Hematopoietic multipotent progenitor cell treated with erythropoietin and hydrocortisone succinate and interleukin-3 and kit ligand, for 8 days (in vitro differentiated cells): ENCODE measurements around the gene CBX3.
A peak's percentile ranks its signal among the peaks of the same experiment; 100 is the strongest.
"Not testable (repeated sequence)": the region's sequence is repeated elsewhere in the genome, so short reads cannot be mapped to it uniquely, and the experiment has no call there.

Experiments
- DNase-seq: peaks from one replicate; pipeline ENCODE4 v3.0.0-alpha.2; 2015

The CBX3 gene

DNA sequence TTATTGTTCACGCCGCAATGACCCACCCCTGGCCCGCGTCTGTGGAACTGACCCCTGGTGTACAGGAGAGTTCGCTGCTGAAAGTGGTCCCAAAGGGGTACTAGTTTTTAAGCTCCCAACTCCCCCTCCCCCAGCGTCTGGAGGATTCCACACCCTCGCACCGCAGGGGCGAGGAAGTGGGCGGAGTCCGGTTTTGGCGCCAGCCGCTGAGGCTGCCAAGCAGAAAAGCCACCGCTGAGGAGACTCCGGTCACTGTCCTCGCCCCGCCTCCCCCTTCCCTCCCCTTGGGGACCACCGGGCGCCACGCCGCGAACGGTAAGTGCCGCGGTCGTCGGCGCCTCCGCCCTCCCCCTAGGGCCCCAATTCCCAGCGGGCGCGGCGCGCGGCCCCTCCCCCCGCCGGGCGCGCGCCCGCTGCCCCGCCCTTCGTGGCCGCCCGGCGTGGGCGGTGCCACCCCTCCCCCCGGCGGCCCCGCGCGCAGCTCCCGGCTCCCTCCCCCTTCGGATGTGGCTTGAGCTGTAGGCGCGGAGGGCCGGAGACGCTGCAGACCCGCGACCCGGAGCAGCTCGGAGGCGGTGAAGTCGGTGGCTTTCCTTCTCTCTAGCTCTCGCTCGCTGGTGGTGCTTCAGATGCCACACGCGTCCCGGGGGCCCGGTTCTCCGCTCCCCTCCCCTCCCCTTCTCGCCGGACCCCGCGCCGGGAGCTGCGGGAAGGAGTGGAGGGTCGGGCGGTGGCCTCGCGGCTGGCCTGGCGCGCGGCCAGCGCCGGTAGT lies at the start of gene CBX3:
TSS of gene CBX3 (plus strand) at position 499 of the 772 bp plus-strand sequence. CDS start 1,254 bp downstream, outside the sequence.
- peak; percentile 93 for DNase-seq

DNA sequence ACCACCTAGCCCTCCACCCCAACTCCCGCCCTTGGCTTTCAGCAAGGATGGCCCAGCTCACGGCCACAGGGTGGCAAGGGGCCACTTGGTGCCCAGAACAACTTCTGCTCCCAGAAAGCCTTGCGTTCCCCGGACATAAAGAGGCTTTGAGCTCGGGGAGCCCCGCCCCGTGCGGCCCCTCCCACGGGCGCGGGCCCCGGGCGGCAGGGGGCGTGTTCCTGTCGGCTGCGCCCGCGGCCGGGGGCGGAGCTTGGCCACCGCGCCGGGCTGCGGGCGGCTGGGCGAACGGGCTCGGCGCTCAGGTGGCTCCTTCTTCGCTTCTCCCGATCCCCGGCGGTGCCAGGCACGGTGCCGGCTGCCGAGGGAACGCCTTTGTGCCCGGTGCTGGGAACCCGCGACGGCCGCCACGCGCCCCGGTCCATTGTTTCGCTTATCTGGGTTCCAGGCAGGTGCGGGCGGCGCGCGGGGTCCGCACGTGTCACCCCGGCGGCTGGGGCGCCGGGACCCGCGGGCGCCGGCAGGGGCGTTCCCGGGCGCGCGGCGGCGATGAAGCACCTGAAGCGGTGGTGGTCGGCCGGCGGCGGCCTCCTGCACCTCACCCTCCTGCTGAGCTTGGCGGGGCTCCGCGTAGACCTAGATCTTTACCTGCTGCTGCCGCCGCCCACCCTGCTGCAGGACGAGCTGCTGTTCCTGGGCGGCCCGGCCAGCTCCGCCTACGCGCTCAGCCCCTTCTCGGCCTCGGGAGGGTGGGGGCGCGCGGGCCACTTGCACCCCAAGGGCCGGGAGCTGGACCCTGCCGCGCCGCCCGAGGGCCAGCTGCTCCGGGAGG lies 49.4 kb upstream of the CBX3 start, which contains the start of gene NFE2L3:
TSS of gene NFE2L3 (plus strand) at position 246 of the 829 bp plus-strand sequence. CDS start at position 547, 301 bp downstream.
- peak; percentile 90 for DNase-seq

- not testable (repeated sequence) for DNase-seq
These were observed 48.7 kb upstream of the CBX3 start for GRCh38 chr7:26152782-26153240.

DNA sequence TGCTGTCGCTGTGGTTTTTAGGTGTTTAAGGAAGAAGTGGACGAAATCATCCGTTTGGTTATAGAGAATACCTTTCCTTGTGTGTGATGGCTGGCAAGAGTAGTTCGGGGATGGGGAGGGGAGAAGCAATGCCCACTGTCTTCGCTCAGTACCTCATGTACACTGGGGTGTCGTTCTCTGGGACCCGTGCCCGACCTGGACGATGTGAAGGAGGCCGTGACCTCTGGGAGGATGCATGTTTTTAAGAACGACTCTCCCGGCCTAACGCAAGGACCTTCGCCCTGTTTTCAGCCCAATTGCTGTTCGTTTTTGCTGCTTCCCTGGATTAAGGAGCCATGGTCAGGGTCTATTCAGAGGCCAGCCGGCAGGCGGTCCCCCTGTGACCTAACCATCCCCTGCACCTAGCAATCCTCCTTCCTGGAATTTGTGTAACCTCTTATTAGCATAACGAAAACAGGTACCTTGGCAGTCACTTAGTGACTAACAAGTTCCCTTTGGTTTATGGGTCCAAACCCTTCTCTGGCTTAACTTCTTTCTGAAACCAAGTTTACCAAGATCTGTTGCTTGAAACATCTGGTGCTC lies 48.2 kb upstream of the CBX3 start:
- peak; percentile 27 for DNase-seq

DNA sequence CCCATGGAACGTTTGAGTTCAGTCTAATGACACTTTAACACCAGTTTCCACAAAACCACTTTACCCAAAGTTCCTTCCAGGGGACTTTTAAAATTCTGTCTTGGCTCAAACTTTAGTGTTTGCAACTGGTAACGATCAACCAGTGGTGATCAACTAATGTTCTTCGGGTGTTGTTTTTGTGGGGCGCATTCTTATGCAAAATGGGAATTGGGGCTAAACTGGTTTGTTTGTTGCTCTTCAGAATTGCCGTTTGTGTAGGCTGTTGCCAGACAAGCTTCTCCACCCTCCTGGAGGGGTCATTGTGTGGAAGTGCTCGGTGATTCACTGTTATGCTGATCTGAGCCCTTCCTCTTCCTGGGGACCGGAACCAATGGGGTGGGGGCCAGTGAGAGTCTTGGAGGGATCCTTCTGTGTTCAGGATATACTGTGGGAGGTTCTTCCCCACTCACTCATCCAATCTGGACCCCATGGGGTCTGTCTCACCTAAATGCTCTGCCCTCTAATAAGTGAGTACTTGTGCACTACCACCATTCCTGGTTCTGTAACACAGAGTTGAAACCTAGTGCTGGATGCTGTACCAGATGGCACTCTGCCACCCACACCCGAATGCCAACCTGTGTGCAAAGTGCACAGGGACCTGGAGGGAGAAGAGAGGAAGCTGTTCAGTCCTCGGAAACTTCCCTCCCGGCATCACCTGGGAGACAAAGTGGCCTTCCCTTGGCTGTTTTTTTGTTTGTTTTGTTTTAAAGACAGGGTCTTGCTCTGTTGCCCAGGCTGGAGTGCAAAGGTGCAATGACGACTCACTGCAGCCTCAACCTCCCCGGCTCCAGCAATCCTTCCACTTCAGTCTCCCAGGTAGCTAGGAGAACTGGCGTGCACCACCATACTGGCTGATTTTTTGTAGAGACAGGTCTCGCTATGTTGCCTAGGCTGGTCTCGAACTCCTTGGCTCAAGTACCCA lies 47.4 kb upstream of the CBX3 start:
- DNase-seq: peak; percentile 48

- peak; percentile 21 for DNase-seq
These were observed 45.8 kb upstream of the CBX3 start for GRCh38 chr7:26155531-26156375.

DNA sequence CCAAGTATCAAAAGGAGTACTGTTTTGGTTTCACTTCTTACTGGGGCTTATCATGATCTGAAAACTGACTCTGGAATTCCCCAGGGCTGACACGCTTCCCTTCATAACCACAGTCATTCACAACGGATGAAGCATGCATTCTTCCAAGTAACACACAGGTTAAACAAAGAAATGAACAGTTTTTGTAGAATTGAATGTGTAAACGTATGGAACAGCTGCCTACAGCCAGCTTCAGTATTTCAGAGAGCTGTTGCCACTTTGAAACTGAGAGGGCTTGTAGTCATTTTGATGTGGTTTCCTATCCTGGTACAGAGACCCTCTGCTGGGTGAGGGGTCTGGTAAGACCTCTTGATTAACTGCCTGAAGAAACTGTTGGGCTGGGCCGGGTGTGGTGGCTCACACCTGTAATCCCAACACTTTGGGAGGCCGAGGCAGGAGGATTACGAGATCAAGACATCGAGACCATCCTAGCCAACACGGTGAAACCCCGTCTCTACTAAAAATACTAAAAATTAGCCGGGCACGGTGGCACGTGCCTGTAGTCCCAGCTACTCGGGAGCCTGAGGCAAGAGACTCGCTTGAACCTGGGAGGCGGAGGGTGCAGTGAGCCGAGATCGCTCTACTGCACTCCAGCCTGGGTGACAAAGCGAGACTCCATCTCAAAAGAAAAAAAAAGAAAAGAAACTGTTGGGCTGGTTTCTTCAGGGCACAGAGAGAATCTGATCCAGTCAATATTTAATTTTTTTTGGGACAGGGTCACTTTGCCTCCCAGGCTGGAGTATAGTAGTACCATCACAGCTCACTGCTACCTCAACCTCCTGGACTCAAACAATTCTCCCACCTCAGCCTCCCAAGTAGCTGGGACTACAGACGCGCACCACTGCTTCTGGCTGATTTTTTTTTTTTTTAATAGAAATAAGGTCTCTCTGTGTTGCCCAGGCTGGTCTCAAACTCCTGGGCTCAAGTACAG lies 44.8 kb upstream of the CBX3 start:
- peak; percentile 51 for DNase-seq

- no peak for DNase-seq
These were observed 43.9 kb upstream of the CBX3 start for GRCh38 chr7:26157520-26158105.

DNA sequence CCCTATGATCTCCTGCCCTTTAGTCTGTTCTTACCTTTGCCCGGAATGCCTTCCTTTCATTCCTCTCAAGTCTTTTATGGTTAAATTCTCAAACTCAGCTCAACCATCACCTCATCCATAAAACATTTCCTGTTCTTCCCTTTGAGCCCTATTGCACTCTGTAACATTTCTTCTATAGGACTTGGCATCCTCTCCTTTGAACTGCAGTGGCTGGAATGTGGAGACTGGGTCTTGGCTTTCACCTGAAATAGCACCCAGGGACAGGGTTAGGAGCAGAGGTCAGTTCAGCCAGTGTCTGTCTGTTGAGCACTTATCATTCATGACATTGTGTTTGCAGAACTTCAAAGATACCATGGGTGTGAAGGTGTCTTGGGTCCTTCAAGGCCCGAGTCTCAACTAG lies 42.3 kb upstream of the CBX3 start:
- DNase-seq: peak; percentile 57

DNA sequence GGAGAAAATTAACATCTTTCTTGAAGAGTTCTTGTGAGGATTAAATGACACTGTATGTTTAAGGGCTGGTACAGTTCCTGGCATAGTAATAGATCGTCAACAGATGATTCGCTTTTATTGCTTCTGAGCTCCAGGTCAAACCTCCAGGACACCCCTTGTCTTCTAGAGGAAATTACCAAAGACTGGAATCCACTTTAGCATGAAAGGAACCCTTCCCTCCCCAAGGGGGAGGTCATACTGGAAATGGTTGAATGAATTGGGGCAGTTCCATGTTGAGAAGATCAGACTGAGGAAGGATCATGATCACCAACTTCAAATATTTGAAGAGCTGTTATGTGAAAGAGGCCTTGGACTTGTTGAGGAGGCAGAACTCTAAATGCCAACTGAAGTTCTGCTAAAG lies 40.6 kb upstream of the CBX3 start:
- no peak for DNase-seq

- DNase-seq: no peak
These were observed 39.1 kb upstream of the CBX3 start for GRCh38 chr7:26162431-26162830.

- not testable (repeated sequence) for DNase-seq
These were observed 37.7 kb upstream of the CBX3 start for GRCh38 chr7:26163804-26164203.

DNA sequence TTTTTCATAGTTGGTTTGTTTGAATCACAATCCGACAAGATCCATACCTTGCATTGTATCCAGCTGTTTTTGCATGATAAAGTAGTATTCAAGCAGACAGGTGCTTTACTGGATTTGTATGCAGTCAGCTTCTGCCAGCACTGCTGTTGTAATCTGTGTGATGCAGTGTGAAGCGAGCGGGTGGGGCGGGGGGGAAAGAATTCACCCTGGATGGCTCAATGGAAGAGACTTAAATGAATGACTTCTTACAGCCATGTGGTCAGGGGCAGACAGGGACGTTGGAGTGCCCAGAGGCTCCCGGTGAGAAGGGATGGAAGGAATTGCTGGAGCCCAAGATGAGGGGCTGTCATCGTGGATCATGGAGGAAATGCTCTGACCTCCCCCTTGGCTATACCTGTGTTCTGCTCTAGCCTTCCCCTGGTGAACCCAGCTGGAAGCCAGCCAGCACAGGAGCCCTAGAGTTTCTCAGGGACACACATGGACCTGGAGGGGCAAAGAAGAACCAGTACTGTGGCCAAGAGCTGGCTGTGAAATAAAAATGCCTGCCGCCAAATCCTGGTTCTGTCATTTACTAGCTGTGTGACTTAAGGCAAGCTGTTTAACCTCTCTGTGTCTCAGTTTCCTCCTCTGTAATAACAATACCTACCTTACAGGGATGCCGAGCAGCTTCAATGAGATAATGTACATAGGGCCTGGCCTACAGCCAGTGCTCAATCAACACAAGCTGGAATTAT lies 35.4 kb upstream of the CBX3 start:
- no peak for DNase-seq

GRCh38 chr7:26166684-26167266 lies 34.8 kb upstream of the CBX3 start:
- DNase-seq: peak; percentile 29

DNA sequence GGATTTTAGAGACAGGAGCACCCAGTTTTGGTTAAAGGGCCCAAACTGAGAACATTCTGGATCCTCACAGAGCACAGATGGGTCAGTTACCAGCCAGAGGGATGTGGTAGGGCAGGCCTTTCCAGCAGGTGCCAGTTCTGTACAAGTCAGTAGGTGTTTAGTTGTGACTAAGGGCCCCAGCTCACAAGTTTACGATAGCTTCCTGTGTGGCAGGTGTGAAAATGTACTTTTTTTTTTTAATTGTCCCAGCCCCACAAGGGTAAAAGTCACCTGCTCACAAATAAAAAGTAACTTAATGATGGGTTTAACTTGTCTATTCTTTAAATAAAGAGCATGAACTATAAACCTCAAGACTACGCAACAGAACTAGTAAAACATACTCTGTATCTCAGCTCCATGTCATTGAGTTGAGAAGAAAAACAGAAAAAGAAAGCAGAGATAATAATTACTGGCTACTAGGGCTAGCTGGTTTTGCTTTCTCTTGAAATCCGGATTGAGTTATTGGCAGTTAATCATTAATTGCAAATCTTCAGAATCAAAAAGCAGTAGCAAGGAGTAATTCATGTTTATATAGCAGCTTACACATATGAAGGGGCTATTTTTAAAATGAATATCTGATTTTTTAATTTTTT lies 34.1 kb upstream of the CBX3 start:
- no peak for DNase-seq

DNA sequence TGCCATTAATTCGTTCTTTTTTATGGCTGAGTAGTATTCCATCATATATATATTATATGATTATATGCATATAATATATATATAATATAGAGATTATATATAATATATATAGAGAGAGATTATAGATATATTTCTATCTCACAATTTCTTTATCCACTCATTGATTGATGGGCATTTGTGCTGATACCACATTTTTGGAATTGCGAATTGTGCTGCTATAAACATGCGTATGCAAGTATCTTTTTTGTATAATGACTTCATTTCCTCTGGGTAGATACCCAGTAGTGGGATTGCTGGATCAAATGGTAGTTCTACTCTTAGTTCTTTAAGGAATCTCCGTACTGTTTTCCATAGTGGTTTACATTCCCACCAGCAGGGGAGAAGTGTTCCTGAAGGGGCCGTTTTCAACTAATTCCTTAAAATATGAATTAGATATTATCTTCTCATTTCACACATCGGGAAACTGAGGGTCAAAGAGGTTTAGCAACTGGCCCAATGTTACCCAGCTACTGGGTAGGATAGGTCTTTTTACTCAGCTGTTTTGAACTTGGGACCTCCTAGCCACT lies 33.0 kb upstream of the CBX3 start:
- no peak for DNase-seq

DNA sequence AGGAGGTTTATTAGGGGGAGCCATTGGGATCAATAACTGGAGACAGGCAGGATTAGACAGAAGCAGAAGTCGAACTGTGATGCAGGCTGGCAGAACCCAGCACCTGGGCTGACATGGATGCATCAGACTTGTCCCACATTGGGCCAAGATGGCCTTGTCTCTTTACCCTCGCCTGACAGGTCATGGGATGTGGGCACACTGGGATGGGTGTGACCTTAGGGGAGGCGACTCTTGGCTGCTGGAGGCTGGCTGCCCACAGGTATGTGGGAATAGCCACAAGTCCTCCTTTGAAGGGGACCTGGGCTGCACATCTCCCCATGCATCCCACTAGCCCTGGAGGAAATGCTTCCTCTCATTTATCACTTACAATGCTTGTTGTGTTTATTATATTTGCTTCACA lies 32.3 kb upstream of the CBX3 start:
- DNase-seq: no peak

- DNase-seq: no peak
These were observed 30.9 kb upstream of the CBX3 start for GRCh38 chr7:26170663-26171062.
